WTC11 (cell line): Measurements from ENCODE around the gene ALAD.

ENCODE experiments used
- ATF6 ChIP-seq: sonication (generic); formaldehyde crosslinking; IDR thresholded peaks from 2 replicates; pipeline ENCODE4 v1.8.1; 2023; ENCODE audit warnings: mild to moderate bottlenecking, missing genetic modification reagents
- CTCF ChIP-seq: fragments of 200-600 bp; IDR thresholded peaks from 2 replicates; pipeline ENCODE4 v1.8.0; 2022; ENCODE audit warnings: antibody characterized with exemption

- TF ChIP-seq ATF6 (CRISPR knock-in tag) (no peak), CTCF (no peak)
Observed at GRCh38 chr9:113426701-113427100, 25.6 kb upstream of the ALAD start.
